HG03457 (cell line): Measurements from ENCODE around the gene DEPDC1.
"Not testable (repeated sequence)": the region's sequence is repeated elsewhere in the genome, so short reads cannot be mapped to it uniquely, and the experiment has no call there.

Experiments
- ATAC-seq: cut with Tn5 transposase; IDR thresholded peaks from one replicate; pipeline ENCODE4 v1.9.1; 2021; ENCODE audit warnings: moderate number of reproducible peaks; ENCODE audit not compliant: unreplicated experiment

Gene DEPDC1

GRCh38 chr1:68476626-68477025 is 20.3 kb downstream of the DEPDC1 start:
- ATAC-seq, result not testable (repeated sequence)

DNA sequence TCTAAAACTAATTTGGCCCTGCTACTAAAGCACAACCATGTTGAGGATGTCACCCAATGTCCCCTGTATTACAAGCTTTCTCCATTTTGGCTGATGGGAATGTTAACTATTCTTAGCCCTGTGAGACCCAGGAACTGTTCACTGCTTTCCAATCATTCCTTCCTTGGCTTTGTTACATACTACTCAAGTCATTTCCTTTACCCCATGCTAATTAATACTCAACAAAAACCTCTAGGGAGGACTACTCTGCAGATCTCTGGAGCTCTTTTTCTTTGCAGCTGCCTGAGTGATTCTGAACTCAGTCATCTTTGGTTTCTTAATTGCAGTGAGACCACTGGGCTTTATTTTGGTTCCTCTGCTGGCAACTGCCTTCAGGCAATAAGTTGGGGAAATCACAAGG is 23.8 kb downstream of the DEPDC1 start:
- ATAC-seq, result no peak

DNA sequence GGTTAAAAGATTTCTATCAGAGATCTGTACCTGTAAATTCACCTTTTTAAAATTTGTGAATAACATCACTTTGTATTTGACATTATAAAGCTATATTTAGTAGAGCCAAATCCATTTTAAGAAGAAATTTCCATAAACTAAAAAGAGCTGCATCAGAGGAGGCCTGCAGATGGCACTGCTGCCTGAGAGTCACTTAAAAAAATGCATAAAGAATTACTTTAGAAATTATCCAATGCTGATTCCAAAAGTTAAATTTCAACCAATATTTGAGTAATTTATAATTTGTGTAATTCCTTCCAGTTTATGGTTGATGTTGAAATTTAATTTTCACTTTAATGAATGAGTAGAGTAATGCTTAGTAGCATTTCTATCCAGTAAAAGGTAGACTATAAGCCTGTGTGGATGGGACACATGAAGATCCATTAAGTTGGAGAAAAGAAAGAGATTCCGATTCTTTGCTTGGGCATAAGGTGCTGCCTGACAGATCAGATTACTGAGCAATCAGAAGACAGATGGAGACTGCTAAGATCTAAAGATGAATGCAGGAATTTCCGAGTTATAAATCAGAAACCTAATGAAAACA is 26.4 kb downstream of the DEPDC1 start:
- no peak for ATAC-seq

- no peak for ATAC-seq
Measured at GRCh38 chr1:68464891-68465290, 32.0 kb downstream of the DEPDC1 start.

DNA sequence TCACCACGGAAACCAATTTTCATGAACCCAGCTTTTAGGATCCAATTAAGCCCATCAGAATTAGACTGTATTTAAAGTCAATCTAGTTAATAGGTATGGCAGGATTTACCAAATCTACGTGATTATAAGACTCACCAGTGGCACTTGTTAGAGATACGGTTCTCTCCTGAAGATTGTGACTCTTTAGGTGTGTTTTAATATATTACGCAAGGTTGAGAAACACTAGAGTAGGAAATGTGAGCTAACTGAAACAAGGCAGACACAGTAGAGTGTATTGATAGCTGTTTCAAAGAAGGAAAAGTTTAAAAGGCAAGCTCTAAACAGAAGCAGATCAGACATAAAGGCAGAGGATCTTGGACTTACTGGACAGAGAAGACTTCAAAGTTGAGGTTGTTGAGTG is 35.9 kb downstream of the DEPDC1 start:
- no peak for ATAC-seq

DNA sequence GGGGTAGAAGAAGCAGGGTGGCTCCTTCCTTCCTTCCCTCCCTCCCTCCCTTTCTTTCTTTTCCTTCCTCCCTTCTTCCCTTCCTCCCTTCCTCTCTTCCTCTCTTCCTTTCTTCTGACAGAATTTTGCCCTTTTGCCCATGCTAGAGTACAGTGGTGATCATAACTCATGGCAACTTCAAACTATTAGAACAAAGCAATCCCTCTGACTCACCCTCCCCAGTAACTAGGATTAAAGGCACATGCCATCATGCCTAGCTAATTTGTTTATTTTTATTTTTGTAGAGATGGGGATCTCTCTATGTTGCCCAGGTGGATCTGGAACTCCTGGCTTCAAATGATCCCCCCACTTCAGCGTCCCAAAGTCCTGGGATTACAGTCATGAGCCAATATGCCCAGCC is 37.1 kb downstream of the DEPDC1 start:
- ATAC-seq, result no peak

DNA sequence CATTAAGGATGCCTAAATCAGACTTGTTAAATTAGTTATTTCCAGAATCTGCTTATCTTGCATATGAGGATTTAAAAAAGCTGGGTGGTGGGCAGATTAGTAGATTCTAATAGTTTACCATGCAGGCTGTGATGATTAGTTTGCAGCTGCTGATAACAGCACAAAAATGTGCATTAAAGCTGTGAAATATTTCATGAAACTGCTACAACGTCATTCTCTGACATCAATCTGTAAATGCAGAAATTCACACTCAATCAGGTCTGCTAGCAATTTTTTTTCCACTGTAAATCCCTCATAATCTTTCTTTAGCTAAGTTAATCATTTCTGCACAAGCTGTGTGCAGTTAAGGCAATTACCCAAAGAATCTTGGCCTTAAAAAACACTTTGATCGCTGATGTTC is 37.8 kb downstream of the DEPDC1 start:
- ATAC-seq, result no peak

DNA sequence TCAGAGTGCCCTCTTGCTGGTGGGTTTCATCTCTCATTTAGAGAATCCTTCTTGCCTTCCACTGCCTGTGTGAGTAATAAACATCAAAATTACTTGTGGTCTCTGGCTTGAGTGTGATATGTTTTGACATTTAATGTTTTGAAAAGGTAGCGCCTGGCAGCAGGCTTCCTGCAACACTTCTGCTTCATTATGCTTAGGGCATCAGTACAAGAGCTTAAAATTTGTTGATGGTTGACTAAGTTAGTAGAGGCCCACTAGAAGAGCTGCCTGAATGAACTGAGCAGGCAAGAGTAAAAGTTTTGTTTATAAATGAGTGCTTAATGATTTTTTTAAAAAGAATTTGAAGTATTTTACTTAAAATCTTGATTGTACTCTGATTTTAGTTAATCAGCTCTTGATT is 40.7 kb downstream of the DEPDC1 start:
- ATAC-seq, result no peak

GRCh38 chr1:68454534-68454933 is 42.3 kb downstream of the DEPDC1 start:
- no peak for ATAC-seq

DNA sequence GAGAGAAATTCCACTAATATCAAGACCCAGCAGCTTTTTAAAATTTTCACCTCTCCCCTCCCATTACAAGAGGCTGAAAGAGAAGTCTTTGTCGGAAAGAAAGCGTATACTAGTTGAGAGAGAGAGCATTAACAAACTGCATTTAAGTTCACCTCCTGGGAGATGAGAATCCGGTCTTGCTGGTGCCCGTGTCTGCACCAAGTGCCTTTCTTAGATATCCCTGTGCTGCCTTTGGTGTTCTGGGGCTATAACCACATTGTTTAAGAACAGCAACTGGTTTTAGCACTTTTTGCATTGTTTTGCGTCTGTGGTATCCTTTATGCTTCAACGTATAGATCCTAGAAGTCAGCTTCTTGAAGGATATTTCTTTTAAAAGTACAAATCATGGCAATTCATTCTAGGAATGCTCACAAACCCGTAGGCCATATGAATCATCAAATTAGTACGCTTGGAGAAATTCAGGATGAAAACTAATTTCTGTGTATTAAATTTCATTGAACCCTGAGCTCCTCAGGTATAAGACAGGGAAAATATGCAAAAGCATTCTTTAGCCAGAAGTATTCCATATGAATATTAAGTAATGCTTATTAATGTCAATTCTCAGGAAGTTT is 43.7 kb downstream of the DEPDC1 start:
- ATAC-seq, result no peak

- no peak for ATAC-seq
Measured at GRCh38 chr1:68449901-68450300, 47.0 kb downstream of the DEPDC1 start, which contains the start of gene RPE65. Gene RPE65 (minus strand): TSS chr1:68449954. CDS start chr1:68449905, 49 bp downstream.

- ATAC-seq, result no peak
Measured at GRCh38 chr1:68448365-68448764, 48.5 kb downstream of the DEPDC1 start.

DNA sequence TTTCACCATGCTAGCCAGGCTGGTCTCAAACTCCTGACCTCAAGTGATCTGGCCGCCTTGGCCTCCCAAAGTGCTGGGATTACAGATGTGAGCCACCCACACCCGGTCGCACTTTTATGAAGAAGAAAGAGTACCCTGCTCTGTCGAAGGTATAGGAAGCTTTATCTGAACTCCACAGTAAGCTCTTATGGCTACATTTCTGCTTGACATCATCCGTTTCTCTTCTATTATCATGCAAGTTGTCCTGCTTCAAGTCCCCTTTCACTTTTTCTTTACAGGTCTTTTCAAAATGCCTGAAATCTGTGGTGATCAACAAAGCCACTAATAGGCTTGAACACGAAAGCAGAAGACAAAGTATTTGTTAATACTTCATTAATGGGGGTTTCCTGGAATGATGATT is 51.2 kb downstream of the DEPDC1 start:
- ATAC-seq, result no peak

DNA sequence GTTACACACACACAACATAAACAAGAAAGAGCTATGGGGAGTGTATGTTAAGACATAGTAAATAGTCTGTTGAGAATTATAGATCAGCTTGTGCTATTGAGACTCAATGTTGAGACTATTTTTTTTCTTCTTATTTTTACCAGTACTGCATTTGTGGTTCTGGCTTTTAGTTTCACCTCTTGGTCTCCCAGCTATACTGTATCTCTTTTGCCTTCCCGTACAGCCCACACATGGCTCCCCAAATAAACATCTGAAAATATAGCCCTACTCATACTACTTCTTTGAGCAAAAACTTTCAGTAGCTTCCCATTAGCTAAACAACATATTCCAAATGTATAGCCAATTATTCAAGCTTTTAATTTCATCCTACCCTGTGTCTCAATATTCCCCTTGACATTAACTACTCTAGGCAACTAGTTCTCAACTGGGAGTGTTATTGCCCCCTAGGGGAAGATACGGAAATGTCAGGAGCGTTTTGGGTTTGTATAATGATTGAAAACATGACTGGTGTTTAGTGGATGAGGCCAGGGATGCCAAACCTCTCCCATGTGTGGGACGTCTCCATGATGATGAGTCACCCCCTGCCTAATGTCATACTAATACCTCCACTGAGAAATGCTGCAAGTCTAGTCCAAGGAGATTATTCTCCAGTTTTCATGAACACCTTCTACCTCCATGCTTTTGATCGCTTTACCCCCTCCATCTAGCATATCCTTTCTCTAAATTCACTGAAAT is 53.9 kb downstream of the DEPDC1 start:
- peak; percentile 84 for ATAC-seq

DNA sequence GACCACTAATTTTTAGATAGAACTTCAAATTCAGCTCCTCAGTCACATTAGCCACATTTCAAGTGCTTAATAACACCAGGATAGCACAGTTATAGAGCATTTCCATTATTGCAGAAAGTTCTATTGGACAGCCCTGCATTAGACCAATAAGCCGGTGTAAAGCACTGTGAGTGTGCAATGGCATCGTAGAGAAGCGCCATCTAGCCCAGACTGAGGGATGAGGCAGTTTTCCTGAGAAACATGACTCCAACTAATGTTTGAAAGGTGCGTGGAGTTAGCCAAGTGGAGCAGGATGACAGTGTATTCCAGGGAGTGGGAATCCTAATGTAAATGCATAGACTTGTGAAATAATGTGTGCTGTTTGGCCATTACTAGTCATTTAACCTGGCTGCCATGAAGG is 54.9 kb downstream of the DEPDC1 start:
- no peak for ATAC-seq

- no peak for ATAC-seq
Measured at GRCh38 chr1:68438310-68438709, 58.6 kb downstream of the DEPDC1 start.

GRCh38 chr1:68433395-68433794 is 63.5 kb downstream of the DEPDC1 start:
- ATAC-seq, result no peak

- no peak for ATAC-seq
Measured at GRCh38 chr1:68431076-68431475, 65.8 kb downstream of the DEPDC1 start.

- no peak for ATAC-seq
Measured at GRCh38 chr1:68429233-68429808, 67.6 kb downstream of the DEPDC1 start.

DNA sequence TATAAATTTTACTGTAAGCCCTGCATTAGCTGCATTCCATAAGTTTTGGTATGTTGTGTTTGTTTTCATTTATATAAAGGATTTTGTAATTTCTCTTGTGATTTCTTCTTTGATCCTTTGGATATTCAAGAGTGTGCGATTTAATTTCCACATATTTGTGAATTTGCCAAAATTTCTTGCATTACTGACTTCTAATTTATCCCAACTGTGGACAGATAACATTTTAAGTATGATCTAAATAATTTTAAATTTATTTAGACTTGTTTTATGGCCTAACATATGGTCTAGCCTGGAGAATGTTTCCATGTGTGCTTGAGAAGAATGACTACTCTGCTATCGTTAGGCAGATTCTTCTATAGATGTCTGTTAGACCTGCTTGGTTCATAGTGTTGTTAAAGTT is 70.3 kb downstream of the DEPDC1 start:
- no peak for ATAC-seq
